Thyroid gland (tissue), 4 donors: Measurements from ENCODE around the gene FRMD8.

ENCODE experiments used
- CTCF ChIP-seq, 6 experiments: fragments of 200-600 bp in 3 of 6; fragments of 450-650 bp in 3 of 6; sonication (generic) in 3 of 6; IDR thresholded peaks; one replicate each; pipeline ENCODE4 v1.5.1; 2016 to 2019; ENCODE audit warnings: antibody characterized with exemption in 6 of 6, mild to moderate bottlenecking in 2 of 6, inconsistent platforms in 1 of 6, moderate library complexity in 1 of 6
- POLR2A ChIP-seq, 2 donors: fragments of 450-650 bp; IDR thresholded peaks; one replicate each; pipeline ENCODE4 v1.6.1; 2017; ENCODE audit warnings: antibody characterized with exemption in 2 of 2, mild to moderate bottlenecking in 2 of 2, moderate library complexity in 1 of 2

GRCh38 chr11:65389294-65389980 lies 3.0 kb downstream of the FRMD8 start:
- TF ChIP-seq CTCF (IDR thresholded peaks at IDR 0.05), result no peak
- TF ChIP-seq POLR2A (IDR thresholded peaks at IDR 0.05), result no peak
